ENCODE data around the gene FOXA3.

DNA sequence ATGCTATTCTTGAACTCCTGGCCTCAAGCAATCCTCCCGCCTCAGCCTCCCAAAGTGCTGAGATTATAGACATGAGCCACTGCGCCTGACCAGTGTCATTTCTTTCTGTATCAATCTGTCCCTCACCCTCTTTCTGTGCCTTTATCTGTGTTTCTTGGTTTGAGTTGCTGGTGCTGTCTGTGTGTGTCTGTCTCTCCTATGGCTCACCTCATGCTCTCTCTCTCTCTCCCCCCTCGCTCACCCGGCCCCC is 12.0 kb downstream of the FOXA3 start:
- TF ChIP-seq, protein P1, sequence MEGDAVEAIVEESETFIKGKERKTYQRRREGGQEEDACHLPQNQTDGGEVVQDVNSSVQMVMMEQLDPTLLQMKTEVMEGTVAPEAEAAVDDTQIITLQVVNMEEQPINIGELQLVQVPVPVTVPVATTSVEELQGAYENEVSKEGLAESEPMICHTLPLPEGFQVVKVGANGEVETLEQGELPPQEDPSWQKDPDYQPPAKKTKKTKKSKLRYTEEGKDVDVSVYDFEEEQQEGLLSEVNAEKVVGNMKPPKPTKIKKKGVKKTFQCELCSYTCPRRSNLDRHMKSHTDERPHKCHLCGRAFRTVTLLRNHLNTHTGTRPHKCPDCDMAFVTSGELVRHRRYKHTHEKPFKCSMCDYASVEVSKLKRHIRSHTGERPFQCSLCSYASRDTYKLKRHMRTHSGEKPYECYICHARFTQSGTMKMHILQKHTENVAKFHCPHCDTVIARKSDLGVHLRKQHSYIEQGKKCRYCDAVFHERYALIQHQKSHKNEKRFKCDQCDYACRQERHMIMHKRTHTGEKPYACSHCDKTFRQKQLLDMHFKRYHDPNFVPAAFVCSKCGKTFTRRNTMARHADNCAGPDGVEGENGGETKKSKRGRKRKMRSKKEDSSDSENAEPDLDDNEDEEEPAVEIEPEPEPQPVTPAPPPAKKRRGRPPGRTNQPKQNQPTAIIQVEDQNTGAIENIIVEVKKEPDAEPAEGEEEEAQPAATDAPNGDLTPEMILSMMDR (conservative IDR thresholded peaks at IDR 0.05; ENCODE audit: low read length), result no peak
- TF ChIP-seq EZH2phosphoT487 (IDR thresholded peaks at IDR 0.05; ENCODE audit: borderline replicate concordance, low read depth, low read length), result no peak

Data from OCI-LY7 (cell line).